Fibroblast of peridontal ligament (primary cell): ENCODE results near the gene GATA6.
"Not testable (repeated sequence)": the region's sequence is repeated elsewhere in the genome, so short reads cannot be mapped to it uniquely, and the experiment has no call there.

Experiments
- DNase-seq: peaks from one replicate; pipeline ENCODE4 v3.0.0-alpha.2; 2010; ENCODE audit errors: extremely low read depth

Gene GATA6

GRCh38 chr18:22204996-22205395, 35.6 kb downstream of the GATA6 start:
- DNase-seq = no peak

GRCh38 chr18:22207021-22207758, 37.8 kb downstream of the GATA6 start:
- DNase-seq = peak; percentile 16

DNA sequence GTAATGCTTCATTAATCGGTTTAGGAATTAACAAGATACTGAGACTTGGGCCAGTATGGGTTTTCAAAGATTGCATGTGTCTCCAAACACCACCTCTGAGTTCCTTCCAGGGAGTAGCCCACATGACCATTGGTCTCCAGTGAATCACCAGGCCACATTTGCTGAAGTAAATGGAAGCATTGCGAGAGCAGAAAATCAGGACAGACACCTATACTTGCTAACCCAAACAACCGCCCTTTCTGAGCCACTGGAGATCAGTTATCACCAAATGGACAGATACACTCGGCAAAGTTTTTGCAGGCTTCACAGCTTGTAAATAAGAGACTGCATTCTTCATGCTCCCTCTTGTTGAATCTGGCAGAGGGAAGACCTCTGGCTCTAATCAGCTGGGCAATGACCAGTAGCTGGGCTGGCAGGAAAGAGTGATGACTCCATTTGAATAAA, 40.9 kb downstream of the GATA6 start:
- peak; percentile 5 for DNase-seq

GRCh38 chr18:22211657-22212056, 42.3 kb downstream of the GATA6 start:
- DNase-seq = no peak

- no peak for DNase-seq
Measured at GRCh38 chr18:22213333-22213973, 44.1 kb downstream of the GATA6 start.

DNA sequence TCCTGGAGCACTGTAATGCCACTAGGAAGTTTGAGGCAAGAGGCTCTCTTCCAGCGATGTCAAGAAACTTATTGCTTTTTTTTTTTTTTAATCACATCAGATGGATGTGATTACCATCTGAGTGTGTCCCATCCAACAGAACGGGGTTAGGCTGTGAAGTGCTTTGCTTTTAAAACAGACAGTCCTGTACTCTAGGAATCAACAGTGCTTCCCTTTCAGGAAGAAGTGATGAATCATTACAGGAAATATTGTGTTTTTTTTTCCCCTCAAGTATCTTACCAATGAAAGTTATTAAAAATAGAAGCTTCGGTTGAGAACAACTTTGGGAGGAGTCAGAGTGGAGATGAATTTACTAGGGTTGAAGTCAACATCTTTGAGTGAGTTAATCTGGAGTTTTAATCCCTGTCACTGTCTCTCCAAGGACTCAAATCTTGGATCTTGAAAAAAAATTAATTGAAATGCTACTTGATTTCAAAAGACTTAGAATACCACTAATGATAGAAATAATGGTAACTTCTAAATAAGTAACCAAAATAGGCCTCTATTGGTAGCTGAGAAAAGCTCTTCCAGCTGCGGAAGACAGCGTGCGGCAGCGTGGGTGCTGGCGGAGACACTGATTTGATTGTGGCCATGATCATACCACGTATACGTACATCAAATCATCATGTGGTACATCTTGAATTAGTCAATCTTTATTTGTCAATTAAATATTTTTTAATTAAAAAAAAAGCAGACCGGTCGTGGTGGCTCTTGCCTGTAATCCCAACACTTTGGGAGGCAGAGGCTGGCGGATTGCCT, 45.5 kb downstream of the GATA6 start:
- DNase-seq = no peak

DNA sequence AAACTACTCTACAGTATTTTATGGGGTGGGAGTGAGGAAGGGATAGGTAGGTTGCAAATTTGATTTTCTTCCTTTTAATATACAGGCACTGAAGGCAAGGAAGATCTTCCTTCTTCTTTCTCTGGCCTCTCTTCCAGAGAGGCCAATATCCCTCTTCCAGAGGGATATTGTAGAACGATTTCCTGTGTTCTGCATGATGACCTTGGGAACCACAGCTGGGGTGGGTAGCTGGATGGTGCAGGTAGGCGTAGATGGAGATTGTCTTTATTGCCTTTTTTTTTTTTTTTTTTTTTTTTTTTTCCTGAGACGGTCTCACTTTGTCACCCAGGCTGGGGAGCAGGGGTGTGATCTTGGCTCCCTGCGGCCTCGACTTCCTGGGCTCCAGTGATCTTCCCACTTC, 49.4 kb downstream of the GATA6 start:
- no peak for DNase-seq

GRCh38 chr18:22219568-22220355, 50.4 kb downstream of the GATA6 start:
- no peak for DNase-seq

GRCh38 chr18:22220585-22220984, 51.2 kb downstream of the GATA6 start:
- DNase-seq = not testable (repeated sequence)

DNA sequence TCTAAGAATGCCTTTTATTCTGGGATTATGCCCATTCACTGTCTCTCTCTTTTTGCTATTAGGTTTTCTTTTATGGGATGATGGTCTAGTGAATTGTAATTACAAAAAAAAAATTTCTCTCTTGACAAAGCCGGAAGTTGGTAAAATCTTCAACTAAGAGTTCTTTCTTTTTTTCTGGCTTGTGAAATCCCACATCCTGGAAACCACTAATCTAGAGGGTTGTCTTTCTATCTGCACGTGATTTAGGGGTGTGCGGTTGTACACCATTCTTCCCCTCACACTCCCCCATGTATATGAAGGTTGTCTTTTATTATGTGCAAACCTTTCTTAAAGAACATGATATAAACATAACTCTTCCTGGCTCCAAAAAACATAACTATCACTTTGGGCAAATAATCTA, 52.0 kb downstream of the GATA6 start:
- DNase-seq = no peak

- DNase-seq = peak; percentile 7
Measured at GRCh38 chr18:22223254-22223964, 54.0 kb downstream of the GATA6 start.

GRCh38 chr18:22223965-22224322, 54.6 kb downstream of the GATA6 start:
- no peak for DNase-seq

GRCh38 chr18:22224339-22224738, 55.0 kb downstream of the GATA6 start:
- no peak for DNase-seq

- DNase-seq = no peak
Measured at GRCh38 chr18:22226801-22227200, 57.4 kb downstream of the GATA6 start.

DNA sequence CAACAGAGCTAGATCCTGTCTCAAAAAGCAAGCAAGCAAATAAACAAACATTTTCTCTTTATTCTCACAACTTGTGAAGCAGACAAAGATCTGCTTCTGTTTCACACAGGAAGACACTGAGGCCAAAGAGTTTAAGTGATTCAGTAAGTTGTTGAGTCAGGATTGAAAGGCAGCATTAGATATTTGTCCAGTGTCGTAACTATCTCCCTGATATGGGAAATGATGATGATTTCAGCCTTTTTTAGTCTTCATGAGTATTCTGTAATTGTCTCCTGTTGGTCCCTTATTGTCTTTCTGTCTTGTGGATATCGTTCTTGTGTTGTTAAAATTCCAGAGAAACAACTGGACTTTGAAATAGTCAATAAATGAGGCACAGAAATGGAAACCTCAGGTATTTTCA, 59.6 kb downstream of the GATA6 start:
- DNase-seq = no peak

- no peak for DNase-seq
Measured at GRCh38 chr18:22229456-22230124, 60.2 kb downstream of the GATA6 start.

DNA sequence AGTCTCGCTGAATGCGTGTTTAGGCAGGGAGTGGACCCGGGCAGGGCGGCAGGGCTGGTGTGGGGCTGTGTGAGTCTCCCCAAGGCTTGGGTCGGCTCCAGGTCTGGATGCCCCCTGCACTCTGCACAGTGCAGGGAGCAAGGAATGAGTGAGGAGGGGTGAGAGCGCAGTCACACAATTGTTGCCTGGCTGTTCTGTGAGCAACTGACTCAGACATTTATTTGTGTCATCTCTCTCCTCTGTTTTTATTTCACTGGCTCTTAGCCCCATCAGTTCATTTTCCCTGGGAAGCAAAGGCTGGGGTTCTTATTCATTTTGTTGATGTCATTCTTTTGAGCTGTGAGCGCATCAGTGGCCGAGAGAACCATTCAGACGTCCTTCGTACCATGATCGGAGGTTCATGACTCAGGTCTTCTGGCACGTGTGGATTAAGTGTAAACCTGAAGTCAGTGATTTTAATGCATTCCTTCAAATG, 61.1 kb downstream of the GATA6 start:
- no peak for DNase-seq

DNA sequence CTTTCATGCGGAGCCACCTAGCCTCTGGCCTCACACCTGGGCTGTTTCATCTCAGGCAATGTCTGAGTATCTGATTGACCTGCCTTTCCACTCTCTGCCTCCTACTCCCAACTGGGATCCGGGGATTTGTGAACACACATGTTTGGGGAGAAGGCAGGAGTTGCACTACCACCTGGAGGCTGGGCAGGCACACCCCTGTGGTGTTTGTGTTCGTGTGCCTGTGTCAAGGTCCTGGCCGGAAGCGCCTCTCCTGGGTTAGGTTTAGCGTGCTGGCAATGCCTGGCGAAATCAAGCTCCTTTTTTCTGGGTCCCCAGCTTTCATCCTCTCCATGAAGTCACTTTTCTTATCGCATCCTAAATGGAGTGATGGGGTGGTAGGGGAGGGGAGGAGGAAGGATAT, 63.9 kb downstream of the GATA6 start:
- no peak for DNase-seq

DNA sequence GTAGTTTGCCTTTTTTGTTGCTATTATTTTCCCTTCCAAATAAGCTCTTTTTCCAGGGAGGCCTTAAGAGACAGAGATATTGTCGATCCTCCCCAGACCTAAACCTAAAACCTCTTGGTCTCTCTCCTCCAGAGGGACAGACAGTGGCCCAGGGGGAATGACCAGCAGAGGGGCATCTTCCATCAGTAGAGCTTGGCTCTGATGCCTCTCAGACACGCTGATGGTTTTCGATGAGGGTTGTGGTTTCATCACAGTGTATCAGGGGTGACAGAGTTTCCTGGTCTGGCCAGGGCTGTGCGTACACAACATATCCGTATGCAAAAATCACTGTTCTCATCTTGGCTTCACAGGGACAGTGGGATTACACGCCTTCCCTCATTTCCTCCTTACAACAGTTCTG, 68.6 kb downstream of the GATA6 start:
- DNase-seq = no peak

GRCh38 chr18:22238681-22239080, 69.3 kb downstream of the GATA6 start:
- DNase-seq = no peak

DNA sequence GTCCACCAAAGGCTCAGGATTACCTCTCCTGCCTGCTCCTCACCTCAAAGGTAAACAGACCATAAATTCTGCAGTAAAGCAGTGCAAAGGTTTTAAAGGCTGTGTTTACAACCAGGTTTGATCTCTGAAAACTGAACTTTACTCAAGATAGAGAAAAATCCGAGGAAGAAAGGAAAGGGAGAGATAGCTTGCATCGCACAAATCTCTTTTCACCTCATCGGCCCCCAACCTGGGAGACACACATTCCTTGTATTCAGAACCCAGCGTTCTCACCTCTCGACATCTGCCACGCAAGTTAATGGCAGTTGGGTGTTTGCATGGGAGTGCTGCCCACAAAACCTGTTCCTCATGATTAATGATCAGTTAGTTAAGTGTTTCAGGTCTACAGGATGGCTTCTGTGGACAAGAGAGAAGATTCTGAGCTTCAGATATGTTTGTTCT, 72.6 kb downstream of the GATA6 start:
- no peak for DNase-seq
